IMR-90 (cell line): ENCODE measurements around the gene DCTD.

Experiments
- MAFK ChIP-seq: IDR thresholded peaks from 2 replicates; pipeline ENCODE4 v1.6.1; 2012; ENCODE audit warnings: low read depth, low read length, improper control_type of control experiment
- POLR2A ChIP-seq: IDR thresholded peaks from 2 replicates; pipeline ENCODE4 v1.6.1; 2012; ENCODE audit warnings: mild to moderate bottlenecking, low read depth, low read length

GRCh38 chr4:182845618-182846017 lies 71.6 kb downstream of the DCTD start:
- TF ChIP-seq POLR2A (no peak), MAFK (no peak)
